Body of pancreas (tissue), 4 donors: ENCODE results near the gene F2R. TPM values are rescaled to one million over a fixed set of nuclear protein-coding genes. Genes with fewer than 3 reads are reported as not detected.

ENCODE experiments used
- ATAC-seq: fragments of 150-250 bp; one replicate; pipeline ENCODE4 v1.9.1; 2016
- DNase-seq, 4 donors: peaks; one replicate each; pipeline ENCODE4 v3.0.0-alpha.2; 2019
- H3K27ac ChIP-seq, 4 donors: fragments of 200-600 bp; sonication (generic); 1 replicate in 3 of 4; 2 replicates in 1 of 4; pipeline versions ENCODE4 v1.5.1 to v1.6.1; 2016 to 2019; ENCODE audit warnings: mild to moderate bottlenecking in 1 of 4, mixed read lengths in 1 of 4, moderate library complexity in 1 of 4
- H3K27me3 ChIP-seq, 2 donors: fragments of 200-600 bp; sonication (generic); one replicate each; pipeline ENCODE4 v1.6.0; 2016; ENCODE audit warnings: mild to moderate bottlenecking in 1 of 2
- H3K36me3 ChIP-seq, 2 donors: fragments of 200-600 bp; sonication (generic); replicated peaks in 1 of 2; 2 replicates each; pipeline ENCODE4 v1.5.1; 2016; ENCODE audit warnings: low read depth in 2 of 2; ENCODE audit not compliant: insufficient read depth in 1 of 2
- H3K4me1 ChIP-seq: fragments of 200-600 bp; sonication (generic); one replicate; pipeline ENCODE4 v1.6.0; 2016
- H3K4me3 ChIP-seq, 2 donors: fragments of 200-600 bp; sonication (generic); 1 replicate in 1 of 2; 2 replicates in 1 of 2; pipeline ENCODE4 v1.5.1; 2016 to 2019
- H3K9me3 ChIP-seq, 3 donors: fragments of 200-600 bp; sonication (generic); 1 replicate in 2 of 3; 2 replicates in 1 of 3; pipeline ENCODE4 v1.5.1; 2016
- CTCF ChIP-seq, 7 experiments: fragments of 450-650 bp in 4 of 7; fragments of 200-600 bp in 3 of 7; sonication (generic) in 3 of 7; IDR thresholded peaks; one replicate each; pipeline ENCODE4 v1.5.1; 2016 to 2019; ENCODE audit warnings: antibody characterized with exemption in 7 of 7
- POLR2A ChIP-seq, 3 donors: fragments of 450-650 bp; IDR thresholded peaks; one replicate each; pipeline ENCODE4 v1.6.1; 2016; ENCODE audit warnings: antibody characterized with exemption in 3 of 3, mild to moderate bottlenecking in 2 of 3
- WGBS, 2 donors: methylation state at CpG; one replicate each; pipeline ENCODE4 v1.1.5; 2017; 5-methylcytosine and 5-hydroxymethylcytosine counted together
- intact Hi-C: fragments of 100-400 bp; cut with DNase I; formaldehyde crosslinking; loops from one replicate; pipeline ENCODE4 v1.15.1; 2023
- total RNA-seq, 2 donors: library from RNA; depleted of rRNA; stranded (reverse); fragments of >200 nt; gene quantifications; one replicate each; pipeline ENCODE4 v1.1.0, GENCODE V29; 2016

The F2R gene
- total RNA-seq, result 10 to 100 TPM in 1 of 2 donors, 1 to 10 TPM in 1; 2.3 to 13.0 TPM

- Histone ChIP-seq H3K27me3 (peaks cover 0 to 6% of the 10 kb centered on the region in 2 donors), H3K4me3 (peak within 1 kb of the TSS; percentile 34 to 92), H3K27ac (peak within 1 kb of the TSS in 3 of 4 donors; percentile 12 to 31 (median 16)), H3K4me1 (peaks cover 20% of the 10 kb centered on the region), H3K36me3 (no peaks in the 10 kb centered on the region), H3K9me3 (no peaks in the 10 kb centered on the region)
- intact Hi-C loops, result no loop called here
- 0 to 1% methylated on average over 31 to 64 of the region's 82 CpGs for WGBS, 2 donors
- ATAC-seq (peak; percentile 68), DNase-seq (peak in 3 of 4 donors; percentile 22 to 35 (median 32))
- TF ChIP-seq CTCF (IDR thresholded peaks at IDR 0.05) (peak in 6 of 7 experiments; percentile 14 to 35 (median 24)), POLR2A (IDR thresholded peaks at IDR 0.05) (no peak)
These were observed at the start of gene F2R for GRCh38 chr5:76715736-76716455. TSS of gene F2R (plus strand) at chr5:76716126. CDS start at chr5:76716308, 182 bp downstream.

GRCh38 chr5:76667495-76667894 lies 48.4 kb upstream of the F2R start:
- Histone ChIP-seq H3K27ac (no peak overlapping the region), H3K9me3 (no peaks in the 10 kb centered on the region), H3K36me3 (peaks cover 3 to 8% of the 10 kb centered on the region in 2 donors), H3K27me3 (no peaks in the 10 kb centered on the region), H3K4me1 (no peaks in the 10 kb centered on the region), H3K4me3 (no peak overlapping the region)
- intact Hi-C loops, result no loop called here
- WGBS, 2 donors, result 75 to 76% methylated on average over 2 of the region's 2 CpGs
- ATAC-seq, result no peak
- DNase-seq, result no peak
- TF ChIP-seq CTCF (IDR thresholded peaks at IDR 0.05) (no peak), POLR2A (IDR thresholded peaks at IDR 0.05) (no peak)

GRCh38 chr5:76669245-76669644 lies 46.7 kb upstream of the F2R start:
- no peak for ATAC-seq
- H3K4me3 ChIP-seq, result no peak overlapping the region
- no peak for DNase-seq
- H3K9me3 ChIP-seq, result no peaks in the 10 kb centered on the region
- TF ChIP-seq CTCF (IDR thresholded peaks at IDR 0.05) (no peak), POLR2A (IDR thresholded peaks at IDR 0.05) (no peak)
- peaks cover 4 to 13% of the 10 kb centered on the region in 2 donors for H3K36me3 ChIP-seq
- no peaks in the 10 kb centered on the region for H3K27me3 ChIP-seq
- H3K4me1 ChIP-seq, result no peaks in the 10 kb centered on the region
- no peak overlapping the region for H3K27ac ChIP-seq
- intact Hi-C loops, result no loop called here
- 96% methylated on average over 5 of the region's 5 CpGs for WGBS, 2 donors

- WGBS, 2 donors, result 81 to 94% methylated on average over 3 of the region's 3 CpGs
- TF ChIP-seq POLR2A (IDR thresholded peaks at IDR 0.05) (no peak), CTCF (IDR thresholded peaks at IDR 0.05) (no peak)
- H3K27me3 ChIP-seq, result no peaks in the 10 kb centered on the region
- no peaks in the 10 kb centered on the region for H3K4me1 ChIP-seq
- intact Hi-C loops, result no loop called here
- no peaks in the 10 kb centered on the region for H3K9me3 ChIP-seq
- DNase-seq, result no peak
- ATAC-seq, result no peak
- H3K4me3 ChIP-seq, result no peak overlapping the region
- no peak overlapping the region for H3K27ac ChIP-seq
- H3K36me3 ChIP-seq, result peaks cover 4 to 18% of the 10 kb centered on the region in 2 donors
These were observed 45.4 kb upstream of the F2R start for GRCh38 chr5:76670508-76670907.

GRCh38 chr5:76672242-76672641 lies 43.7 kb upstream of the F2R start:
- TF ChIP-seq POLR2A (IDR thresholded peaks at IDR 0.05) (no peak), CTCF (IDR thresholded peaks at IDR 0.05) (no peak)
- H3K4me3 ChIP-seq, result no peak overlapping the region
- intact Hi-C loops, result no loop called here
- H3K27ac ChIP-seq, result no peak overlapping the region
- no peaks in the 10 kb centered on the region for H3K27me3 ChIP-seq
- no peaks in the 10 kb centered on the region for H3K9me3 ChIP-seq
- no peaks in the 10 kb centered on the region for H3K4me1 ChIP-seq
- ATAC-seq (no peak), DNase-seq (no peak)
- peaks cover 4 to 20% of the 10 kb centered on the region in 2 donors for H3K36me3 ChIP-seq
- 68 to 71% methylated on average over 2 of the region's 2 CpGs for WGBS, 2 donors
